HepG2 (cell line): ENCODE results near the gene ECE2. TPM values are rescaled to one million over a fixed set of nuclear protein-coding genes. Genes with fewer than 3 reads are reported as not detected.

ENCODE experiments used
- BRD4 ChIP-seq: sonication (generic); formaldehyde crosslinking; IDR thresholded peaks from 2 replicates; pipeline ENCODE4 v1.4.0; 2020; ENCODE audit warnings: missing genetic modification reagents
- CBX5 ChIP-seq: sonication (generic); formaldehyde crosslinking; IDR thresholded peaks from 2 replicates; pipeline ENCODE4 v1.4.0; 2020; ENCODE audit warnings: missing genetic modification reagents, borderline replicate concordance
- HES4 ChIP-seq: sonication (generic); formaldehyde crosslinking; IDR thresholded peaks from 2 replicates; pipeline ENCODE4 v1.9.0; 2021; ENCODE audit warnings: mild to moderate bottlenecking, missing genetic modification reagents, borderline replicate concordance
- HNRNPLL ChIP-seq: fragments of 200-400 bp; formaldehyde crosslinking; IDR thresholded peaks from 2 replicates; pipeline ENCODE4 v1.6.1; 2017; ENCODE audit warnings: mild to moderate bottlenecking, low read depth, low read length; ENCODE audit not compliant: poor library complexity, severe bottlenecking
- MTA3 ChIP-seq: sonication (generic); formaldehyde crosslinking; IDR thresholded peaks from 2 replicates; pipeline ENCODE4 v1.4.0; 2020; ENCODE audit warnings: missing genetic modification reagents
- MXI1 ChIP-seq: IDR thresholded peaks from 3 replicates; pipeline ENCODE4 v1.6.1; 2012; ENCODE audit warnings: low read depth, low read length, inconsistent platforms, borderline replicate concordance
- NFE2L2 ChIP-seq: fragments of 150-350 bp; IDR thresholded peaks from 2 replicates; pipeline ENCODE4 v1.6.1; 2014; ENCODE audit warnings: low read length
- RNF2 ChIP-seq: fragments of 450-650 bp; conservative IDR thresholded peaks from 2 replicates; pipeline ENCODE4 v1.6.1; 2016; ENCODE audit warnings: low read depth
- SIX4 ChIP-seq: sonication (generic); formaldehyde crosslinking; IDR thresholded peaks from 2 replicates; pipeline ENCODE4 v1.4.0; 2020; ENCODE audit warnings: missing genetic modification reagents
- SSRP1 ChIP-seq: IDR thresholded peaks from 2 replicates; pipeline ENCODE4 v1.6.1; 2016; ENCODE audit warnings: control low read depth
- ZBTB21 ChIP-seq: sonication (generic); formaldehyde crosslinking; IDR thresholded peaks from 2 replicates; pipeline ENCODE4 v1.4.0; 2020; ENCODE audit warnings: missing genetic modification reagents
- ZNF12 ChIP-seq: sonication (generic); formaldehyde crosslinking; IDR thresholded peaks from 2 replicates; pipeline ENCODE4 v1.5.0; 2020; ENCODE audit warnings: missing genetic modification reagents
- ZNF260 ChIP-seq: sonication (generic); formaldehyde crosslinking; IDR thresholded peaks from 2 replicates; pipeline ENCODE4 v1.4.0; 2020; ENCODE audit warnings: missing genetic modification reagents, low read depth, mild to moderate bottlenecking, borderline replicate concordance
- ZNF331 ChIP-seq: sonication (generic); formaldehyde crosslinking; IDR thresholded peaks from 2 replicates; pipeline ENCODE4 v1.4.0; 2020; ENCODE audit warnings: missing genetic modification reagents
- ZNF563 ChIP-seq: sonication (generic); formaldehyde crosslinking; IDR thresholded peaks from 2 replicates; pipeline ENCODE4 v1.8.0; 2022; ENCODE audit warnings: mild to moderate bottlenecking, moderate library complexity, missing genetic modification reagents
- ZNF644 ChIP-seq: IDR thresholded peaks from 2 replicates; pipeline ENCODE4 v1.6.1; 2016; ENCODE audit warnings: low read depth
- ZNF720 ChIP-seq: sonication (generic); formaldehyde crosslinking; IDR thresholded peaks from 2 replicates; pipeline ENCODE4 v1.4.0; 2020; ENCODE audit warnings: missing genetic modification reagents
- ZNF746 ChIP-seq: sonication (generic); formaldehyde crosslinking; IDR thresholded peaks from 2 replicates; pipeline ENCODE4 v1.8.0; 2022; ENCODE audit warnings: mild to moderate bottlenecking, missing genetic modification reagents
- ZNF878 ChIP-seq: sonication (generic); formaldehyde crosslinking; IDR thresholded peaks from 2 replicates; pipeline ENCODE4 v1.8.1; 2023; ENCODE audit warnings: mild to moderate bottlenecking, missing genetic modification reagents, moderate library complexity
- ZNF891 ChIP-seq: sonication (generic); formaldehyde crosslinking; IDR thresholded peaks from 2 replicates; pipeline ENCODE4 v1.5.0; 2020; ENCODE audit warnings: mild to moderate bottlenecking, missing genetic modification reagents
- polyA plus RNA-seq, 8 experiments: library from polyadenylated mRNA; depleted of rRNA in 3 of 8; stranded (reverse) in 7 of 8; unstranded in 1 of 8; fragments of >200 nt; fragmentation: Illumina TruSeq in 4 of 8; extraction: Trizol in 4 of 8; gene quantifications; 2 replicates each; pipeline versions ENCODE4 v1.2.1 to v1.2.3, GENCODE V29; 2011 to 2016; ENCODE audit warnings: low read depth in 4 of 8, missing spikeins in 1 of 8, mixed read lengths in 1 of 8; ENCODE audit not compliant: insufficient read depth in 1 of 8
- total RNA-seq, 5 experiments: library from RNA; depleted of rRNA; stranded (reverse); fragments of >200 nt; fragmentation: Illumina TruSeq; extraction: Trizol; gene quantifications; 2 replicates each; pipeline ENCODE4 v1.2.3, GENCODE V29; 2016; ENCODE audit warnings: low read depth in 1 of 5
- TF ChIP-seq, protein P1 (sequence below): sonication (generic); formaldehyde crosslinking; IDR thresholded peaks from 2 replicates; pipeline ENCODE4 v1.4.0; 2020; ENCODE audit warnings: missing genetic modification reagents
- TF ChIP-seq, protein P2 (sequence below): sonication (generic); formaldehyde crosslinking; IDR thresholded peaks from 2 replicates; pipeline ENCODE4 v1.4.0; 2020; ENCODE audit warnings: missing genetic modification reagents, borderline replicate concordance
- TF ChIP-seq, protein P3 (sequence below): sonication (generic); formaldehyde crosslinking; IDR thresholded peaks from 2 replicates; pipeline ENCODE4 v1.8.0; 2022; ENCODE audit warnings: missing genetic modification reagents, mild to moderate bottlenecking, borderline replicate concordance

ECE2 gene
- total and polyA plus RNA-seq, 2 of the 13 experiments (the other 11 are each of a cell fraction or from before 2014, with no cell fraction given), result not detected

DNA sequence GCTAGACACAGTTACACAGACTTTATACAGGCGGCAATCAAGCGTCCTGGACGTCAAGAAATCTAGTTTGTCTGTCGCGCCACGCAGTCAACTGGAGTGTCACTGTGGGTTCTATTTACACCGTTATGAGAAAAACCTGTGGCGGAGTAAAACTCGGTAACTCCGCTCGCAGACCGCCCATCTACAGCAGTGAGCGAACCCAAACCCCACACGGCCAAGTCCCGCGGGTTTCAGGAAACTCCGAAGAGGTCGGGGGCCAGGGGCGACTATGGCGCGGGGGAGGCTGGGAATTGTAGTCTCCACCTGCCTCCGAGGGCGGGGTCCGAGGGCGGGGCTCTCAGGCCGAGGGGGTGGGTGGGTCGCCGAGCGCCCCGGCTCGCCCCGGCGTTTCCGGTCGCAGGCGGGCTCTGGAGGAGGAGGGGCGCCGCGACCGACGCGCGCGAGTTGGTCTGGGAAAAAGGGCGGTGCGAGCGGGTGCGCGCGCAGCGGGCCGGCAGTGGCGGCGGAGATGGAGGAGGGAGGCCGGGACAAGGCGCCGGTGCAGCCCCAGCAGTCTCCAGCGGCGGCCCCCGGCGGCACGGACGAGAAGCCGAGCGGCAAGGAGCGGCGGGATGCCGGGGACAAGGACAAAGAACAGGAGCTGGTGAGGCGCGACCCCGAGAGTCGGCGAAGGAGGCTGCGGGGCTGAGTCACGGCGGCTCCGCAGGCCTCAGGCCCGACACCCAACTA lies 23.1 kb downstream of the ECE2 start, which contains the start of gene PSMD2 (continued):
- TF ChIP-seq, protein P1, sequence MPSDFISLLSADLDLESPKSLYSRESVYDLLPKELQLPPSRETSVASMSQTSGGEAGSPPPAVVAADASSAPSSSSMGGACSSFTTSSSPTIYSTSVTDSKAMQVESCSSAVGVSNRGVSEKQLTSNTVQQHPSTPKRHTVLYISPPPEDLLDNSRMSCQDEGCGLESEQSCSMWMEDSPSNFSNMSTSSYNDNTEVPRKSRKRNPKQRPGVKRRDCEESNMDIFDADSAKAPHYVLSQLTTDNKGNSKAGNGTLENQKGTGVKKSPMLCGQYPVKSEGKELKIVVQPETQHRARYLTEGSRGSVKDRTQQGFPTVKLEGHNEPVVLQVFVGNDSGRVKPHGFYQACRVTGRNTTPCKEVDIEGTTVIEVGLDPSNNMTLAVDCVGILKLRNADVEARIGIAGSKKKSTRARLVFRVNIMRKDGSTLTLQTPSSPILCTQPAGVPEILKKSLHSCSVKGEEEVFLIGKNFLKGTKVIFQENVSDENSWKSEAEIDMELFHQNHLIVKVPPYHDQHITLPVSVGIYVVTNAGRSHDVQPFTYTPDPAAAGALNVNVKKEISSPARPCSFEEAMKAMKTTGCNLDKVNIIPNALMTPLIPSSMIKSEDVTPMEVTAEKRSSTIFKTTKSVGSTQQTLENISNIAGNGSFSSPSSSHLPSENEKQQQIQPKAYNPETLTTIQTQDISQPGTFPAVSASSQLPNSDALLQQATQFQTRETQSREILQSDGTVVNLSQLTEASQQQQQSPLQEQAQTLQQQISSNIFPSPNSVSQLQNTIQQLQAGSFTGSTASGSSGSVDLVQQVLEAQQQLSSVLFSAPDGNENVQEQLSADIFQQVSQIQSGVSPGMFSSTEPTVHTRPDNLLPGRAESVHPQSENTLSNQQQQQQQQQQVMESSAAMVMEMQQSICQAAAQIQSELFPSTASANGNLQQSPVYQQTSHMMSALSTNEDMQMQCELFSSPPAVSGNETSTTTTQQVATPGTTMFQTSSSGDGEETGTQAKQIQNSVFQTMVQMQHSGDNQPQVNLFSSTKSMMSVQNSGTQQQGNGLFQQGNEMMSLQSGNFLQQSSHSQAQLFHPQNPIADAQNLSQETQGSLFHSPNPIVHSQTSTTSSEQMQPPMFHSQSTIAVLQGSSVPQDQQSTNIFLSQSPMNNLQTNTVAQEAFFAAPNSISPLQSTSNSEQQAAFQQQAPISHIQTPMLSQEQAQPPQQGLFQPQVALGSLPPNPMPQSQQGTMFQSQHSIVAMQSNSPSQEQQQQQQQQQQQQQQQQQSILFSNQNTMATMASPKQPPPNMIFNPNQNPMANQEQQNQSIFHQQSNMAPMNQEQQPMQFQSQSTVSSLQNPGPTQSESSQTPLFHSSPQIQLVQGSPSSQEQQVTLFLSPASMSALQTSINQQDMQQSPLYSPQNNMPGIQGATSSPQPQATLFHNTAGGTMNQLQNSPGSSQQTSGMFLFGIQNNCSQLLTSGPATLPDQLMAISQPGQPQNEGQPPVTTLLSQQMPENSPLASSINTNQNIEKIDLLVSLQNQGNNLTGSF (CRISPR knock-in tag), result peak; percentile 79; the same call in 1 of the 2 replicates
- no peak for TF ChIP-seq ZNF260 (CRISPR knock-in tag)
- TF ChIP-seq ZNF331 (CRISPR knock-in tag), result peak; percentile 57; the same call in 1 of the 2 replicates
- no peak for TF ChIP-seq ZNF644
- no peak for TF ChIP-seq SSRP1
- TF ChIP-seq BRD4, result no peak
- no peak for TF ChIP-seq ZNF12
- TF ChIP-seq ZNF720 (CRISPR knock-in tag), result no peak
- TF ChIP-seq, protein P2, sequence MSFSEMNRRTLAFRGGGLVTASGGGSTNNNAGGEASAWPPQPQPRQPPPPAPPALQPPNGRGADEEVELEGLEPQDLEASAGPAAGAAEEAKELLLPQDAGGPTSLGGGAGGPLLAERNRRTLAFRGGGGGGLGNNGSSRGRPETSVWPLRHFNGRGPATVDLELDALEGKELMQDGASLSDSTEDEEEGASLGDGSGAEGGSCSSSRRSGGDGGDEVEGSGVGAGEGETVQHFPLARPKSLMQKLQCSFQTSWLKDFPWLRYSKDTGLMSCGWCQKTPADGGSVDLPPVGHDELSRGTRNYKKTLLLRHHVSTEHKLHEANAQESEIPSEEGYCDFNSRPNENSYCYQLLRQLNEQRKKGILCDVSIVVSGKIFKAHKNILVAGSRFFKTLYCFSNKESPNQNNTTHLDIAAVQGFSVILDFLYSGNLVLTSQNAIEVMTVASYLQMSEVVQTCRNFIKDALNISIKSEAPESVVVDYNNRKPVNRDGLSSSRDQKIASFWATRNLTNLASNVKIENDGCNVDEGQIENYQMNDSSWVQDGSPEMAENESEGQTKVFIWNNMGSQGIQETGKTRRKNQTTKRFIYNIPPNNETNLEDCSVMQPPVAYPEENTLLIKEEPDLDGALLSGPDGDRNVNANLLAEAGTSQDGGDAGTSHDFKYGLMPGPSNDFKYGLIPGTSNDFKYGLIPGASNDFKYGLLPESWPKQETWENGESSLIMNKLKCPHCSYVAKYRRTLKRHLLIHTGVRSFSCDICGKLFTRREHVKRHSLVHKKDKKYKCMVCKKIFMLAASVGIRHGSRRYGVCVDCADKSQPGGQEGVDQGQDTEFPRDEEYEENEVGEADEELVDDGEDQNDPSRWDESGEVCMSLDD (CRISPR knock-in tag), result no peak
- TF ChIP-seq RNF2, result no peak
- no peak for TF ChIP-seq ZBTB21 (CRISPR knock-in tag)
- 0 out of 2 replicates have a peak, but pooled peaks have one; percentile 32 for TF ChIP-seq HES4
- TF ChIP-seq ZNF746 (CRISPR knock-in tag), result 0 out of 2 replicates have a peak, but pooled peaks have one; percentile 29
- no peak for TF ChIP-seq NFE2L2
- TF ChIP-seq ZNF891, result no peak
- TF ChIP-seq HNRNPLL, result peak; percentile 72
- TF ChIP-seq SIX4 (CRISPR knock-in tag), result no peak
- no peak; the same call in 2 of the 3 replicates for TF ChIP-seq MXI1
- TF ChIP-seq MTA3 (CRISPR knock-in tag), result no peak
- TF ChIP-seq, protein P3, sequence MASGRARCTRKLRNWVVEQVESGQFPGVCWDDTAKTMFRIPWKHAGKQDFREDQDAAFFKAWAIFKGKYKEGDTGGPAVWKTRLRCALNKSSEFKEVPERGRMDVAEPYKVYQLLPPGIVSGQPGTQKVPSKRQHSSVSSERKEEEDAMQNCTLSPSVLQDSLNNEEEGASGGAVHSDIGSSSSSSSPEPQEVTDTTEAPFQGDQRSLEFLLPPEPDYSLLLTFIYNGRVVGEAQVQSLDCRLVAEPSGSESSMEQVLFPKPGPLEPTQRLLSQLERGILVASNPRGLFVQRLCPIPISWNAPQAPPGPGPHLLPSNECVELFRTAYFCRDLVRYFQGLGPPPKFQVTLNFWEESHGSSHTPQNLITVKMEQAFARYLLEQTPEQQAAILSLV (CRISPR knock-in tag), result peak; percentile 48; the same call in 1 of the 2 replicates
- no peak; the same call in 1 of the 2 replicates for TF ChIP-seq CBX5 (CRISPR knock-in tag)
- no peak for TF ChIP-seq ZNF878 (CRISPR knock-in tag)
- peak; percentile 77; the same call in 1 of the 2 replicates for TF ChIP-seq ZNF563 (CRISPR knock-in tag)
